ENCODE data around the gene PRR19. TPM values are rescaled to one million over a fixed set of nuclear protein-coding genes. Genes with fewer than 3 reads are reported as not detected.

Gene PRR19
- total and polyA plus RNA-seq, 10 of the 15 experiments (the other 5 are each of a cell fraction or from before 2014, with no cell fraction given): 0.09 to 1.7 (median 0.73) TPM; not detected in 1

GRCh38 chr19:42353341-42354015 lies 51.5 kb downstream of the PRR19 start (continued):
- no peak for TF ChIP-seq REST (IDR thresholded peaks at IDR 0.05; ENCODE audit: low read depth, low read length)
- no peak for TF ChIP-seq NFIC (IDR thresholded peaks at IDR 0.05; ENCODE audit: low read depth, low read length)
- no peak for TF ChIP-seq RBBP5 (conservative IDR thresholded peaks at IDR 0.05)
- TF ChIP-seq CREM (IDR thresholded peaks at IDR 0.05; ENCODE audit: low read depth): no peak
- no peak for TF ChIP-seq ZBTB4 (CRISPR knock-in tag; IDR thresholded peaks at IDR 0.05)
- no peak for TF ChIP-seq RELB (IDR thresholded peaks at IDR 0.05; ENCODE audit: low read depth)

Data from GM12878 (cell line).